ENCODE data around the gene HOXA7.

The HOXA7 gene

GRCh38 chr7:27155816-27156507 is 513 bp downstream of the HOXA7 start (continued):
- TF ChIP-seq ZNF274 (IDR thresholded peaks at IDR 0.05; ENCODE audit: low read length) (no peak), ZNF274 (tag by site-specific recombination; IDR thresholded peaks at IDR 0.05; ENCODE audit: borderline replicate concordance) (no peak), HIC1 (tag by site-specific recombination; IDR thresholded peaks at IDR 0.05) (0 out of 2 replicates have a peak, but pooled peaks have one; percentile 41), ZNF596 (tag by site-specific recombination; IDR thresholded peaks at IDR 0.05) (no peak), ZNF768 (tag by site-specific recombination; IDR thresholded peaks at IDR 0.05) (no peak), ZNF704 (tag by site-specific recombination; IDR thresholded peaks at IDR 0.05) (no peak), WT1 (tag by site-specific recombination; IDR thresholded peaks at IDR 0.05) (peak; percentile 51; the same call in 1 of the 2 replicates), ZNF302 (tag by site-specific recombination; IDR thresholded peaks at IDR 0.05; ENCODE audit: low read depth) (no peak), YY2 (tag by site-specific recombination; IDR thresholded peaks at IDR 0.05) (no peak), ZNF518A (tag by site-specific recombination; conservative IDR thresholded peaks at IDR 0.05; ENCODE audit: low read depth) (no peak), ZNF626 (tag by site-specific recombination; IDR thresholded peaks at IDR 0.05) (no peak), ZNF580 (tag by site-specific recombination; IDR thresholded peaks at IDR 0.05) (peak; percentile 51; the same call in 1 of the 2 replicates), TSHZ1 (tag by site-specific recombination; IDR thresholded peaks at IDR 0.05; ENCODE audit: borderline replicate concordance) (no peak), ZBTB1 (tag by site-specific recombination; IDR thresholded peaks at IDR 0.05) (no peak), ZNF341 (tag by site-specific recombination; IDR thresholded peaks at IDR 0.05; ENCODE audit: low read depth) (peak; percentile 94), CTCF (tag by site-specific recombination; IDR thresholded peaks at IDR 0.05) (no peak; the same call in 1 of the 2 replicates), KLF9 (tag by site-specific recombination; IDR thresholded peaks at IDR 0.05; ENCODE audit: low read depth) (no peak), ZNF658 (tag by site-specific recombination; IDR thresholded peaks at IDR 0.05) (no peak), GFI1B (tag by site-specific recombination; IDR thresholded peaks at IDR 0.05) (no peak), HOXC10 (CRISPR knock-in tag; IDR thresholded peaks at IDR 0.05) (no peak), ZNF354C (tag by site-specific recombination; IDR thresholded peaks at IDR 0.05; ENCODE audit: borderline replicate concordance, low read depth) (no peak), ZNF76 (tag by site-specific recombination; IDR thresholded peaks at IDR 0.05; ENCODE audit: borderline replicate concordance, low read depth) (no peak), ZNF692 (tag by site-specific recombination; IDR thresholded peaks at IDR 0.05) (no peak), MYNN (tag by site-specific recombination; IDR thresholded peaks at IDR 0.05; ENCODE audit: borderline replicate concordance) (no peak)
